T47D (cell line): ENCODE results near the gene BPHL.
"Not testable (repeated sequence)": the region's sequence is repeated elsewhere in the genome, so short reads cannot be mapped to it uniquely, and the experiment has no call there.

ENCODE experiments used
- DNase-seq, 2 experiments: peaks; one replicate each; pipeline versions ENCODE4 v3.0.0 to v3.0.0-alpha.2; 2011 to 2012; ENCODE audit warnings: low read depth in 1 of 2, low spot score in 1 of 2
- JUND ChIP-seq: IDR thresholded peaks from 2 replicates; pipeline ENCODE4 v1.6.1; 2012; ENCODE audit warnings: low read depth
- in situ Hi-C: cut with HindIII; loops from 2 replicates; pipeline ENCODE4 v1.10.0; 2016; ENCODE audit warnings: low sequenced_read_pairs, low pct_unique_long_range_greater_than_20kb

Gene BPHL

DNA sequence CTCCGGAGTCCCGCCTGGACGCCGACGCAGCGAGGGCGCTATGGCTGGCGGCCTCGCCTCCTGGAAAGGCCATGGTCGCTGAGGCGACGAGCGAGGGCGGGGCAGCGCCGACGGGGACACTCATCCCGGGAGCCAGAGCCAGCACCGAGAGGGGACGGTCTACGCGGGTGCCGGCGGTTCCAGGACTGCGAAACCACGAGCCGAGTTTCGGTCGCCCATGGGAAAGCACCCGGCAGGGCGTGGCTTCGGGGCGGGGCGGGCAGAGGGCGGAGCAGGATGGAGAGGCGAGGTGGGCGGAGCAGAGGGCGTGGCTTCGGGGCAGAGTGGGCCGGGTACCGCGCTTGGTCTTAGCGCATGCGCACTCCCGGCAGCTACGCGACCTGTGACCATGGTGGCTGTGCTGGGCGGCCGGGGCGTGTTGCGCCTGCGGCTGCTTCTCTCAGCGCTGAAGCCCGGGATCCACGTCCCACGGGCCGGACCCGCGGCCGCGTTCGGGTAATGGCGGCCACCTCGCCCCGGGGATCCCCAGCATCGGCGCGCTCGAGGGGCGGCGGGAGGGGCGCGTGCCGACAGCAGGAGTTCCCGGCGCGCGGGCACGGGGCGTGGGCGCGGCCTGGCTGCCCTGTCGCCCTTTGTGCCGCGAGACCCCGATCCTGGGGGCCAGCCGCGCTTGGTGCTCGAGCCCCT, at the start of gene BPHL:
BPHL (plus strand) TSS at position 359 of the 687 bp plus-strand sequence; CDS start at position 389, 30 bp downstream.
- in situ Hi-C loops, result no loop called here
- no peak for TF ChIP-seq JUND
- peak; percentile 94 to 95 for DNase-seq

DNA sequence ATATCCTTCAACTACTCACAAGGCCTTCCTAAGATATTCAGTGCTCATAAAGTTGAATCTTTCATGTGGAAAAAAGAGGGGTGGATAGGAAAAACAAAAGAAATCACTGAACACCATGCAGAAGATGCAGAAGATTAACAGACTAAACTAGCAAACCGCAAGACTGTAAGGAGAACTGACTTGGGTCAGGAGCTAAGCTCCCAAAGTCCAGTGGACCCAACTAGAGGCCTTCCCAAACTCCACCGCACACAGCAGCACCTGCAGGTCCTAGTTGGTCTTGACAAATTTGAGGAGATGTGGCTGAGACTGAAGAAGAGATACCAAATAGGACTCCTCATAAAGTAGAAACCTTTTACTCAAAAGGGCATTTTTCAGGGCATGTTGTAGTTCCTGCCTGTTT, 46.9 kb upstream of the BPHL start:
- no peak for TF ChIP-seq JUND
- DNase-seq, result no peak
- in situ Hi-C loops, result no loop called here

DNA sequence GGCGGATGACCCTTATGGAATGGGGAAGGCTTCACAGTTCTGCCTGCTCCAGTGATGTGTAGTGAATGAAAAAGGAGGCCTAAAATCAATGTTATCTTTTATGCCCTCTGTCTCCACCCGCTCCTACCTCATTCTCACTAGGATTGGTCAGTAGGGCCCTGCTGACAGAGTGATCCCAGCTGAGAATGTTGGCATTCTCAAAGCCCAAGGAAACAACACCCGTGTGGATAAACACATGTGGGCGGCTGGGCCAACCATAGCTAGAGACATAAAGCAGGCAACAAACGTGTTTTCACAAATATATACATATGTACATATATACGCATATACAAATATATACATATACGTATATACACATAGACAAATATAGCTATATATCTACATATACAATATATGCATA, 45.7 kb upstream of the BPHL start:
- in situ Hi-C loops, result no loop called here
- TF ChIP-seq JUND, result no peak
- DNase-seq, result no peak

DNA sequence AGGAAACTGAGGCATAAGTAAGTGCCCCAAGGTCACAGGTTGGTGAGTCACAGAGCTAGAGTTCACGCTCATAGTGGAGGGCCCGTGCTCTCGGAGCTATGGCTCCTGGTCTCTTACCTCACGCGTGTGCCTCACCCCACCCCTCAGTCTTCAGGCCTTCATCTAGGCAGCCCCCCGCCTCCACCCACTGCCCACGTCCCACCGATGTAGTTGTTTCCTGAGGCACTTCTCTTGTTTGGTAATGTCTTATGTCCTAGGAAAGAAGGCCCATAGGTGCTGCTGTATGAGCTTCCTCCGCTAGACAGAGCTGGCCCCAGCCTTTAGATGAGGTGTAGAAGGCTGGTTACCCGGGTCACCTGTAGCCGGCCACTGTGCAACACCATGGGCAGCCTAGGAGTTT, 45.1 kb upstream of the BPHL start:
- no peak for TF ChIP-seq JUND
- DNase-seq, result no peak
- in situ Hi-C loops, result no loop called here

DNA sequence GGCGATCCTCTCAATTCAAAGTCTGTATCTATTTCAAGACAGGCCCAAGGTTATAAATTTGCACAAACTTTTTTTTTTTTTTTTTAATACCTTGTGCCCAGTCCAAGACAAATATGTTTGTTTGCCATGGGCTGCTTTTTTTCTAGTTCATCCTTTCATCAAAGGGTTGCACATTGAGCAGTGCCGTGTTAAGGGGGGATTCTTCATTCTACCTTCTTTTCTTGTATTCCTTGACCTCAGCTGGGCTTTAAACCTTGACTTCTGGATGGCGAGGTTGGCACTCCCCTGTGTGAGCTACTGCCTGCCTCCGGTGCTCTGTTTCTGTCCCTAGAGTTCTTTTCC, 42.8 kb upstream of the BPHL start:
- no peak for TF ChIP-seq JUND
- in situ Hi-C loops, result no loop called here
- no peak for DNase-seq

DNA sequence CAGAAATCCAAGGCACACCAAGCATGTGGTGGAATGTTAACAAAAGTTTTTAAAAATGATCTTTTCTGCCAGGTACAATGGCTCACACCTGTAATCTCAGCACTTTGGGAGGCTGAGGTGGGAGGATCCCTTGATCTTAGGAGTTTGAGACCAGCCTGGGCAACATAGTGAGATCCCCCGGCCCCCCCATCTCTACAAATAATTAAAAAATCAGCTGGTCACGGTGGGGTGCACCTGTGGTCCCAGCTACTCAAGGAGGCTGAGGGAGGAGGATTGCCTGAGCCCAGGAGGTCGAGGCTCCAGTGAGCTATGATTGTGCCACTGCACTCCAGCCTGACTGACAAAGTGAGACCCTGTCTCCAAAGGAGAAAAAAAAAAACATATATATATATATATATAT, 42.2 kb upstream of the BPHL start:
- in situ Hi-C loops, result no loop called here
- TF ChIP-seq JUND, result no peak

DNA sequence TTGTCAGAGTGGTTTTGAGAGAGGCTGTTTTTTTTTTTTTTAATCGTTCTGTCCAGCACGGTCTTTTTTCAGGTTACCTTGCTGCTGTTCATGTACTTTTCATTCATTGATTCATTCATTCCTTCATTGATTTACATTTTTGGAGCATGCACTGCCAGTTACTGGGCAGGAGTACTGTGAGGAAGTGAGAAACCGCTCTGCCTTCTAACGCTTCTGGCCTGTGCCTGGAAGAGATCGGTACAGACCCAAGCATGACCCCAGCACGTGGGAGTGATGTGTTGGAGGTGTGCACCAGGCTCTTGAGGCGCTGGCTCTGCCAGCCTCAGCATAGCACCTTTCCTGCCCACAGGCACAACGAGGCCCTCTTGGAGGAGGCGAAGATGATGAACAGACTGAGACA, 41.1 kb upstream of the BPHL start:
- in situ Hi-C loops, result no loop called here
- TF ChIP-seq JUND, result no peak
- no peak for DNase-seq

More for the DNA sequence above, 42.2 kb upstream of the BPHL start:
- DNase-seq, result no peak

DNA sequence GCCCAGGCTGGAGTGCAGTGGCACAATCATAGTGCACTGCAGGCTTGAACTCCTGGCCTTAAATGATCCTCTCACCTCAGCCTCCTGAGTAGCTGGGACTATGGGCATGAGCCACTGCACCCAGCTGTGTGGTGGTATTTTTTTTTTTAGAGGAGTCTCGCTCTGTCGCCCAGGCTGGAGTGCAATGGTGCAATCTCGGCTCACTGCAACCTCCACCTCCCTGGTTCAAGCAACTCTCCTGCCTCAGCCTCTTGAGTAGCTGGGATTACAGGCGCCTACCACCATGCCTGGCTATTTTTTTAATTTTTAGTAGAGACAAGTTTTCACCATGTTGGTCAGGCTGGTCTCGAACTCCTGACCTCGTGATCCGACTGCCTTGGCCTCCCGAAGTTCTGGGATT, 39.6 kb upstream of the BPHL start:
- in situ Hi-C loops, DNase-seq: not testable (repeated sequence)

DNA sequence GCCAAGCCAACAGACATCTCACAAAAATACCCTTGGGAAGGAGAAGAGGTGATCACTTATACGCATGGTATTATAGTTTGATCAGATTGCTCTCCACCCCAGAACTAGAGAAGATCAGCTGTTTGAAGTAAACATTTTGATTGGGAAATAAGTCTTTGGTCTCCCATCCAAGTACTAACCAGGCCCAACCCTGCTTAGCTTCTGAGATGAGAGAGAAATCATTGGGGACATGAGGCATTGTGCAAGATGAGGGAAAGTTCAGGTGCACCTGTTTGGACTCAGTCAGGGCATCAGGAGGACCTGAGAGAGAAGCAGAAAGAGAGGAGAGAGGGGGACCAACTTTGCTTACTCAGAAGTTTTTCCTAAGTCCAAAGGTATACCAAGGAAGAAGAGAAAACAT, 38.8 kb upstream of the BPHL start:
- no peak for DNase-seq
- in situ Hi-C loops, result no loop called here

DNA sequence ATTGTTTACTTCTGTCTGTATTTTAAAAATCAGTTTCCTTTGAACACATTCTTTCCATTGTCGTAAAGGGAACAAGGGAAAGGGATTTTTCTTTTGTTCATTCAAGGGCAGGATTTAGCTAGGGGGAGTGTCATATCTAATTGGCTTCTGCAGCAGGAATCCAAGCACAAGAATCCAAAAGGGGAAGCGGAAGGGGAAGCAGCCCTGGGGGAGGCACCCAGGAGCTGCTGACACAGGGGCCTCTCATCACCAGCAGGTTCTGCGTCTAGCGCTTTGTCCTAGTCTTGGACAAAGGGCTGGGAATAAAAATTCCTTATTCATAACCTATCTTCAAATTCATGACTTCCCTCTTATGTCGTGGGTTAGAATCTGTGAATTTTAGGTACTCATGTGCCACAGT, 36.6 kb upstream of the BPHL start:
- DNase-seq, result no peak
- TF ChIP-seq JUND, result no peak
- in situ Hi-C loops, result no loop called here

More for the DNA sequence above, 38.8 kb upstream of the BPHL start:
- TF ChIP-seq JUND, result no peak

DNA sequence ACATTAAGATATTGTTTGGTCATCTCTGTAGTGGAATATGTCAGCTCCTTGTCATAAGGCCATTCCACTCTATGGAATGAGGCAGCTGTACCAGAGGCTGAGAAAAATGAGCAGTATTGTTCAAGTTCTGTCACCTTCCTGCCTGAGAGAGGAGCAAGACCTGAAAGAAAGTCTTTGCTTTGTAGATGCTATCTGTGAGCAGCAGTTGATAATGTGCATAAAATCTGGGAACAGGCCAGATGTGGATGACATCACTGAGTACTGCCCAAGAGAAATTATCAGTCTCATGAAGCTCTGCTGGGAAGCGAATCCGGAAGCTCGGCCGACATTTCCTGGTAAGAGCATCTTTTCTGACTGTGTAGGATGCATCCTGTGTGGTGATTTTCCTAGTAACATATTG, 33.4 kb upstream of the BPHL start:
- in situ Hi-C loops, result no loop called here
- no peak for TF ChIP-seq JUND

DNA sequence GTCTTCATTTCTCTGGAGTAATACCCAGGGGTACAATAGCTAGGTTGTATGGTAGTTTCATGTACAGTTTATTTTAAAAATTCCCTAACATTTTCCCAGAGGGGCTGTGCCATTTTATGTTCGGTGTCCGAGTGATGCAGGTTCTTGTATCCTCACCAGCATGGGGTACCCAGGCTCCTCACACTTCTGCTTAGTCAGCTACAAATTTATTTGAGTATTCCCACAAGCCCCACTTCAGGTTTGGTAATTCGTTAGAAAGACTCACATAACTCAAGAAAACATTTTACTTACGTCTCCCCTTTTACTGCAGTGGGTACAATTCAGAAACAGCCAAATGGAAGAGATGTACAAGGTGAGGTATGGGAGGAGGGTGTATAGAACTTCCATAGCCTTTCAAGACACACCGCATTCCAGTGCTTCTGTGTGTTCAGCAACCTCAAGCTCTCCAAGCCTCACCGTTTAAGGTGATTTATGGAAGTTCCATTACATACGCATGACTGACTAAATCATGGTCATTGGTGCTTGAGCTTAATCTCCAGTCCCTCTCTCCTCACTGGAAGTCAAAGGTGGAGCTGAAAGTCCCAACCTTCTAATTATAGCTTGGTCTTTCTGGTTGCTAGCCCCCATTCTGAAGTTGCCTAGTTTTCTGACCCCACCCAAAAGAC, 32.1 kb upstream of the BPHL start:
- DNase-seq, result peak; percentile 30 to 60
- no peak for TF ChIP-seq JUND
- in situ Hi-C loops, result no loop called here

More for the DNA sequence above, 33.4 kb upstream of the BPHL start:
- no peak for DNase-seq

DNA sequence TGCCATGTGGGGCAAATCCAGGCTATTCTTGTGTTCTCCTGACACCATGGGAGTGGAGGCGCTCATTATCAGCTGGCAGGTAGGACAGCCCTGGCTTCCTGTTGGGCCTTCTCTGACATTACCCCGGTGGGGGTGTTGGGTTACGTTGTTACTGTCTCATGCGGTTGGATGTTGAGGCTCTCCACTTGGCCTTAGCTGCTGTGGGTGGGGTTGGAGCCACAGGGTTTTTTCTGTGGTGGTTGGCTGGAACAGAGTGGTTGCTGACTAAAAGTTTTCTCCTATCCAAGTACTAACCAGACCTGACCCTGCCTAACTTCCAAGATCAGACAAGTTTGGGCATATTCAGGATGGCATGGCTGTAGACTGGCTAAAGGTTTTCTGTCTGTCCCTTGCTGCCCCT, 30.1 kb upstream of the BPHL start:
- no peak for DNase-seq
- no peak for TF ChIP-seq JUND
- in situ Hi-C loops, result no loop called here

DNA sequence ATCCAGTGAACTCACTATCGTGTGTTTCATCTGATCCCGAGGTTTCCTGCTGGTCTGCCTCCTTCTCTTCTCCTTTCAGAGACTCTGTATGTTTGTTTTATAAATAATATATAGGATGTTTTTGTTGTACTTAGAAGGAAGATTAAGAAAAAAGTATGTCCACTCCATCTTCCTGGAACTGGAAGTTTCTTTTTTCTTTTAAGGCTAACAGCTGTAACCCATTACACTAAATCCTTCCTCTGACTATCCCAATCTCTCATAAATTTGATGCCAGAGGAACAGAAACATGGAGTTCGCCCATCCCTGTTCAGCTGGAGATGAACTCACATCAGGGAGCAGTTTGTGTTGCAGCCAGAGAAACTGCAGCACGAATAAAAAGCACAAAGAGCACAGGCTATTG, 29.5 kb upstream of the BPHL start:
- in situ Hi-C loops, result no loop called here
- TF ChIP-seq JUND, result no peak
- no peak for DNase-seq
